AML-193 (cell line): ENCODE results near the gene TEX48.

Experiments used
- DNase-seq, 2 experiments: peaks; one replicate each; lab custom pipeline; 2025; lab: John Stamatoyannopoulos, UW

Gene TEX48

DNA sequence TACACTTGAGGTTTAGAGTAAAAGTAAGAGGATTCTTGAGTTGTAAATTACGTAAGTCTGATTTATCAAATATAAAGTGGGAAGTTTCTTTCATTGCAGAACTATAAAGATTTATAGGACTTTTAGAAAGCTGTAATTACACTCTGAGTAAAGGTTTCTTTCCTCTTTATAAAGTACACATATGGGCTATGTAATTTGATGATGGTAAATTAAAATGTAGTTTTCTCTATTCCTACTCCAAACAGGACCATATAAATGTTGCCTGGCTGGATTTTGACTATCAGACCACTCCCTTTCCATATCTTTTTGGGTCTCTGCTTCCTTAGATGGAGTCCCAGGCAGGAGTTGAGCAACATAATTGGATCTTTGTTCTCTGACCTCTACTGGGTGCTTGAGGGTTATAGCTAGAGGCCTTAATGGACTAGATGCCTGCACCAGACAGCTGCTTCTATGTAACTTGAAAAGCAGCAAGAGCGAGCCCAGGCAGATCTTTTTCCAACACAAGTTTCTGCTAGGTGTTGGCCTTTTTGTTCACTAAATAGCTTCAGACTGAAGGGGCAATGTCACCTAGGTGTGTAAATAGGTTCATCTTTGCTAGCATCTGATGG, 11.4 kb upstream of the TEX48 start:
- DNase-seq: no peak

DNA sequence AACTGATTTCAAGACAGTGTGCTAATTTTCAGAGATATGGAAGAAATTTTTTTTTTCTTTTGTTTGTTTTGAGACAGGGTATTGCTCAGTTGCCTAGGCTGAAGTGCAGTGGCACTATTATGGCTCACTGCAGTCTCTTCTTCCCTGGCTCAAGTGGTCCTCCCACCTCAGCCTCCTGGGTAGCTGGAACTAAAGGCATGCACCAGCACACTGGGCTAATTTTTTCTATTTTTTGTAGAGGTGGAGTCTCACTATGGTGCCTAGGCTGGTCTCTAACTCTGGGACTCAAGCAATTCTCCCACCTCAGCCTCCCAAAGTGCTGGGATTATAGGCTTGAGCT, 9.9 kb upstream of the TEX48 start:
- no peak for DNase-seq

DNA sequence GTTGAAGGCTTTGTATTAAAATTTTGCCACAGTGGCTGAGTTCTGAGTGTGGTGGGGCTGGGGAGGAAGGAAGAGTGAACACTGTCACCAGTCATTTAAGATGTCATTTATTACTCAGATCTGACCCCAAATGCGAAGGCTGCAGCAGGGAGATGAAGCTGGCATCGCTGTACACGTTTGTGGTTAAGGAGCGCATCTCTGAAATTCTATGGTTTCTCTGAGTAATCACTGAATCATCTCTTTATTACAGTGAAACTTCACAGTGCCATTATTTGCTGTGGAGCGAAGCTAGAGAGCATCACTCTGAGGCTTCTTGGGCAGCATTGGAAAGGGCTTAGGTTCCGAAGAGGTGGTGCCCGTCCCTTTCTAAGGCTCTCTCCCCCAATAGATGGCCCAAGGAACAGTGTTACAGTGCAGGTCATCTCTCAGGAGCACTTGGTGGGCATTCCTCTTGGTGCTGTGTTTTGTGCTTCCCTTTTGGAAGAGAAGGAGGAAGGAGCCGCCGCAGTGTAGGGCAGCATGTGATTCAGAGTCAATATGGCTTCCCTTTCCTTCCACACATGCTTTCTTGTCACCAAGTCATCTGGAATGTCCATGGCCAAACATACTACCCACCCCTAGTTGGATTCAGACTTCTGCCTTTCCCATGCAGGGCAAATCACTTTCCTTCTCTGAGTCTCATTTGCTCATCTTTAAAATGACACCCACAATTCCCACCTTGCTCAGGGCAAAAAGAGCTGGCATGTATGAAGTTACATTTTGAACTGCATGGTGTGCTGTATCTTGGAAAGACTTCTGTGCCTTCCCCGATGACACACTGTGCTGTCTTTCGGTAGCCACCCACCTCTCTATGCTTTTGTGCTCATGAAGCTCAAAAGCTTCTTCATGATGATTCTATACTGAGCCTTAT, 9.3 kb upstream of the TEX48 start:
- no peak for DNase-seq

DNA sequence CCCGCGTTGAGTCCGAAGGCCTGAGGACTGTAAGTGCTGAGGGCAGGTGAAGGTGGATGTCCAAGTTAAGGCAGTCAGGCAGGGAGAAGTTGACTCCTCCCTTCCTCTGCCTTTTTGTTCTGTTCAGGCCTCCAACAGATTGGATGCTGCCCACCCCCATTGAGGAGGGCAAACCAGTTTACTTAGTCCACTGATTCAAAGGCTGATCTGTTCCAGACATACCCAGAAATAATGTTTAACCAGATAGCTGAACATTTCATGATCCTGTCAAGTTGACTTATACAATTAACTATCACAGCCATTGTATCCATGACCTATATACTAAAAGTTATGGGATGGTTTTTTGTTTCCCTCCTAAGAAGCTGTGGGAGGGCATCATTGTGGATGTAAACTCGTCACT, 8.3 kb upstream of the TEX48 start:
- DNase-seq: no peak

DNA sequence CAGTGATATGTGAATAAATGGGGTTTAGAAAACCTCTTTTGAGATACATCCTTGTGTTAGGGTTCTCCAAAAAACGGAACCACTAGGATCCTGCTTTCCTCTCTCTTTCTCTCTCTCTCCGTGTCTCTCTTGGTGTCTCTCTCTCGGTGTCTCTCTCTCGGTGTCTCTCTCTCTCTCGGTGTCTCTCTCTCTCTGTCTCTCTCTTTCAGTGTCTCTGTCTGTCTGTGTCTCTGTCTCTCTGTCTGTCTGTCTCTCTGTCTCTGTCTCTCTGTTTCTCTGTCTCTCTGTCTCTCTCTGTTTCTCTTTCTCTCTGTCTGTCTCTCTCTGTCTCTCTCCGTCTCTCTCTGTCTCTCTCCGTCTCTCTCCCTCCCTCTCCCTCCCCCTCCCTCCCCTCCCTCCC, 7.8 kb upstream of the TEX48 start:
- DNase-seq: no peak

DNA sequence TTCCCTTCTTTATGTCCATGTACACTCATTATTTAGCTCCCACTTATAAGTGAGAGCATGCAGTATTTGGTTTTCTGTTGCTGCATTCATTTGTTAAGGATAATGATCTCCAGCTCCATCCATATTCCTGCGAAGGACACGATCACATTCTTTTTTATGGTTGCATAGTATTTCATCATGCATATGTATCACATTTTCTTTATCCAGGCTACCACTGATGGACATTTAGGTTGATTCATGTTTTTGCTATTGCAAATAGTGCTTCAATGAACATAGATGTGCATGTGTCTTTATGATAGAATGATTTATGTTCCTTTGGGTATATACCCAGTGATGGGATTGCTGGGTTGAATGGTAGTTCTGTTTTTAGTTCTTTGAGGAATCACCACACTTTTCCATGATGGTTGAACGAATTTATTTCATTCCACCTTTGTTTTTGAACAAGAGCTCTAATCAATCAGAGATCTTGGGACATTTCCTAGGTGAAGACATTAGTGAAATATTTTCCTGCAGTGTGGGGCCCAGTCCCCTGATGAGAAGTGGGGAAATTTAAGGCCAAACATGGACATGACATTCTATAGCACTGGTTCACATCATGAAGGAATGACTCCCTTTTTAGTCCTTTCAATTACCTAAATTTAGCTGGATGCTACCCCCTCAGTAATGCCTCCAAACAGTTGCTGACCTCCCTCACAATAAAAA, 7.1 kb upstream of the TEX48 start:
- DNase-seq: no peak

DNA sequence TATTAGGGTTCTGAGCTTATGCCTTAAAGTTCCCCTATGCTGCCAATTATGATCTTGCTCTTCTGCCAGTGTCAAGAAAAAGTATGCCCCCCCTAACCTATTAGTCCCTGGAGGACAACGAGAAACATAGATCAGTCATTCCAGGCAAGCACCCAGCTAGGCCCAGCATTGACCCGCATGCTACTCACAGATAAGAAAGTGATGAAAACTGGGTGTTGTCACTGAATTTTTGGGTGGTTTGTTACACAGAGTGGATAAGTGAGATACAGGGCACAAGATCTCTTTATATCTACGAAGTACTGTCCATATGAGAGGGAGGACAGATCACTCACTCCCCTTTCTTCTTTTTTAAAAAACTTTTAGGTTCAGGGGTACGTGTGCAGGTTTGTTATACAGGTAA, 6.4 kb upstream of the TEX48 start:
- DNase-seq: no peak

DNA sequence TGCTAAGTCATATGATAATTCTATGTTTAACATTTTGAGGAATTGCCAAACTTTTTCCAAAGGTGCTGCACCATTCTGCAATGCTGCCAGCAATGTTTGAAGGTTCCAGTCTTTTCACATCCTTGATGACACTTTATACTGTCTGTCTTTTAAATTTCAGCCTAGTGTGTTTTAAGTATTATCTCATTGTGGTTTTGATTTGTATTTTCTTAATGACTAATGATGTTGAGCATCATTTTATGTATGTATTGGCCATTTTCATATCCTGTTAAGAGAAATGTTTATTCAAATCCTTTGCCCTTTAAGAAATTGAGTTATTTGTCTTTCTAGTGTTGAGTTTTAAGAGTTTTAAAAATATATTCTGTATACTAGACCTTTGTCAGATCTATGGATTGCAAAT, 5.0 kb upstream of the TEX48 start:
- DNase-seq: no peak

DNA sequence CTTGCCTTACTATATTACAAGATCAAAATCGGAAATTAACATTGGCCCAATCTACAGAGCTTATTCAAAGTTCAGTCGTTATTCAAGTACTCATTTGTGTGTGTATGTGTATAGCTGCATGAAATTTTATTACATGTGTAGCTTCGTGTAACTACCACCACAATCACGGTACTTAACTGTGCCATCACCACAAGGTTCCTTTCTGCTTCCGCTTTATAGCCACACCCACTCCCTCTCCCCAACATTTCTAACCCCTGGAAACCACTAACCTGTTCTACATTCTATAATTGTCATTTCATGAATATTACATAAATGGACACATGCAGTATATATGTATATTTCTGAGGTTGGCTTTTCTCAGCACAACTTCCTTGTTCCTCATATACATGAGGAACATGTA, 4.0 kb upstream of the TEX48 start:
- no peak for DNase-seq

DNA sequence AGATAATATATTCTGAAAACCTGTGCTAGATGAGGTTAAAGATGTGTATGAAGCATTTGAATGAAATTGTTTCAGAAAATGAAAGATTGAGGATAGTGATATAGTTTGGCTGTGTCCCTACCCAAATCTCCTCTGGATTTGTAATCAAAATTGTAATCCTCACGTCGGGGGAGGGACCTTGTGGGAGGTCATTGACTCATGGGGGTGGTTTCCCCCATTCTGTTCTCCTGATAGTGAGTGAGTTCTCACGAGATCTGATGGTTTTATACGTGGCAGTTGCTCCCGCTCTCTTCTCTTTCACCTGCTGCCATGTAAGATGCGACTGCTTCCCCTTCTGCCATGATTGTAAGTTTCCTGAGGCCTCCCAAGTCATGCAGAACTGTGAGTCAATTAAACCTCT, 2.0 kb upstream of the TEX48 start:
- DNase-seq: no peak

DNA sequence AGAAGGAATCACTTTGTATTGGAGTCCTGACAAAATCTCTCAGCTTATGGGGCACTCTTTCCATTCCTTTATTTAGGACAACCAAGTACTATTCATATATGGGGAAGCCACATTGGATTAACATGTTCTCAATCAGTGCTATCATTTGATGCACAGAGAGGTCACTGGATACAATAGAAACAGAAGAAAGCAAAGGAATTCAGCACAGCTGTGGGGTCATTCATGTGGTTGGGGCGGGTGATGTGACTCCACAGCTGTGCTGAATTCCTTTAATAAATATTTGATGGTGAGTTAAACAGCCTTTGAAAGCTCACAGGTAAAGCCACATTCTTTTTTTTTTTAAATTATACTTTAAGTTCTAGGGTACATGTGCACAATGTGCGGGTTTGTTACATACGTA, 854 bp upstream of the TEX48 start:
- DNase-seq: no peak

DNA sequence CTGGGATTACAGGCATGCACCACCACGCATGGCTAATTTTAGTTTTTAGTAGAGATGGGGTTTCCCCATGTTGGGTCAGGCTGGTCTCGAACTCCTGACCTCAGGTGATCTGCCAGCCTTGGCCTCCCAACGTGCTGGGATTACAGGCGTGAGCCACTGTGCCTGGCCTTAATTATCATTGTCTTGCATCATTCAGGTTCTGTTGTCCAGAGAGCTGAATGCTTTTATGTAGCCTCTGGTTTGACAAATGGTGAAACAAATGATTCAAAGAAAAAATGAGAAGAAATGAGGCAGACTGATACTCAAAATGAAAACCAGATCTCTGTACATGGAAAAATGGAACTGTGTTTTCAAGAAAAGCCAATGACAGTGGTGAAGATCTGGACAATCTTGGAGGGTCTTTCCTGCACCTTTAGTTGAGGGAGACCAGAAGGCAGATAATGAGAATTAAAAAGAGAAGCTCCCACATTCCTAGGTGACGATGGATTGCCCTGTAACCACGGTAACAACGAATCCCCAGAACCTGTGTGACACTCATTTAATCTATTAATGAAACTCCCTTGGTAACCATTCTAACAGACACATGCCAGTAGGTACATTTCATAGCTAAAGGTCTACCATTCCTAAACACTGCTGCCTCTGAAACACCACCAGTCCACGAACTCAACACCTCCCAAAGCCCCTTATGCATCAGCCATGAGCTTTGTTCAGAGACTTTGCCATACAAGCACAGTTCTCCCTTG, 1.6 kb downstream of the TEX48 start:
- DNase-seq: no peak

DNA sequence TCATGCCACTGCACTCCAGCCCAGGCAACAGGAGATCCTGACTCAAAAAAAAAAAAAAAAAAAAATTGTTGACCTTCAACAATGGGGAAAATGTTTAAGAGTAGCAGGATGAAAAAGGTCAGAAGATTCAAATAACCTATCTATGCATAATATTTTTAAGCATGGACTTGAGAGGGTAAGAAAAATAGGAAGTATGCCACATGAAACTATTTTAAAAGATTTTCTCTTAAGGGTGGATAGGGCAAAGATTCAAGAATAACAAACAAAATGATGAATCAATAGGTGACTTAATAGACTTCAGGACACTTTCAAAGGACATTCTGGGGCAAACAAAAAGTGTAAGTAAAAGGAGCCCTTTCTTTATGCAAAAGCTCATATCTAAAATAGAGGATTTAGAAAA, 3.2 kb downstream of the TEX48 start:
- DNase-seq: no peak

DNA sequence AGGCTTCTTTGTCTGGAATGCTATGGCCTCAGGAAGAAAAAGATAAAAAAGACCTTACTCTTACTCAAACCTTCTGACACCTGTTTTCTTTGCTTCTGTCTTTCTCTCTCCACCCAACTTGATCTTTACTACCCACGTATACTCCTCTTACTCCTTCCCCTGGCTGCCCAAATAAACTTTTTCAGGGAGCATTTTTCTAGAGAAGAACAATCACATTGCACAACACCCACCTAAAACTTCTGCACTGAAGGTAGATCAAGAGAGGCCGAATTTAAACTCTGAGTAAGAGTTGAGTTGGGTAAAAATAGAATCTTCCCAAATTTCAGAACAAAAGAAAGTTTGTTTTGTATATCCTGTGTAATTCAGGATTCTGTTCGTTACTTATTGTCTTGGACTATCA, 3.9 kb downstream of the TEX48 start:
- DNase-seq: no peak

DNA sequence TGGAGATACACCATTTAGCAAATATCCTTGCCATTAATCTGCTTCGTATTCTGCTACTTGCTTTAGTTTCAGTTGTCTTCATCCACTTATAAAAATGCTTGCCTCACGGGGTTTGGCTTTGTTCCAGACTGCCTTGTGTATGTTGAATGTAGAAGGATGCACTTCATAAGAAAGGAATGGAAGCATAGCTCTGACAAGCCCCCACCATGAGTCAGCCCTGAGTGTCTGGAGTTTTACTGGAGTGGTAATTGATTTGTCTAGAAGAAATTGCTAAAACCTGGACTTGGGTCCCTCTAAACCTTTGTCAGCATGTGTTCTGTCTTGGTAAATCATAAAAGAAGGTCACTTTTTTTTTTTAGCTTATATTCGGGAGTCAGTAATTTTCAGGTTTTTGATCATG, 4.6 kb downstream of the TEX48 start:
- no peak for DNase-seq

DNA sequence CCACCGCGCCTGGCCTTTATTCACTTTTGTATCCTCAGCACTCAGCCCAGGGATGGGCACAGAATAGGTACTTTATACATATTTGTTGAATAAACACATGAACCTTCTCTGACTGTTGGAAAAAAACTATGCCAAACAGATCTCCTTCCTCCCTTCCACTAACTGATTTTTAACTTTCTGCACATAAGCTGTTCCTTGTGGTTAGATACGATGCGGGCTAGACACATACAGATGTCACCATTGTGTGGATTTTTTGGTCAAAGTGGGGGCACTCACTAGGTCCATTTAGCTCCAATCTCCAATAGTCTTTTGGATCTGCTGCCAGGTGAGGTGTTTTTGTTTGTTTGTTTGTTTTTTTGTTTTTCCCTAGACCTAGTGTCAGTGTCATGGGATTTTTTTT, 5.1 kb downstream of the TEX48 start:
- no peak for DNase-seq

DNA sequence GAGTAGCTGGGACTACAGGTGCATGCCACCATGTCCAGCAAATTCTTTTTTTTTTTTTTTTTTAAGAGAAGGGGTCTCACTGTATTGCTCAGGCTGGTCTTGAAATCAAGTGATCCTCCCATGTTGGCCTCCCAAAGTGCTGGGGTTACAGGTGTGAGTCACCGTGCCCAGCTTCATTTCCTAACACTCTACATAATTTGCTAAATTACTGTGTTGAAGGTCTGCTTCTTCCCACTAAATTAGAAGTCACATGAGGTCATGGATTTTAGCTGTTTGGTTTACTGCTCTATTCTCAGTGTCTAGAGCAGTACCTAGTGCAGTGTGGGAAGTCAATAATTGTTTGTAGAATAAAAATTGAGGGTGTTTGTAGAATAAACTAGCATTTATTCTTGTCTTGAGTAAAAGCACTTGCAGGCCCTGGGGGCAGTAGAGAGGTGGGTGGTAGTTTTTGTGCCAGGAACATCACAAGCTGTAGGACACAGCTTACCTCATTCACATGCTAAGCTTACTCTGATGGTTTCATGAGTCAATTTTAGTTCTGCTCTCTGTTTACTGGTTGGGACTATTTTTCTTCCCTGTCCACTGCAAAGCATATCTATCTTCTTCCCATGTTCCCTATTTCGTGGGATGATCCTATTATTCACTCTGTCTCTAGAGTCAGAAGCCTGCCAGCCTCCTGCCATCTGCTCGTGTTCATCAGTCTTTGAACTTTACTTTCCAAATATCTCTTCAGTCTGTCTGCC, 7.0 kb downstream of the TEX48 start:
- DNase-seq: no peak

DNA sequence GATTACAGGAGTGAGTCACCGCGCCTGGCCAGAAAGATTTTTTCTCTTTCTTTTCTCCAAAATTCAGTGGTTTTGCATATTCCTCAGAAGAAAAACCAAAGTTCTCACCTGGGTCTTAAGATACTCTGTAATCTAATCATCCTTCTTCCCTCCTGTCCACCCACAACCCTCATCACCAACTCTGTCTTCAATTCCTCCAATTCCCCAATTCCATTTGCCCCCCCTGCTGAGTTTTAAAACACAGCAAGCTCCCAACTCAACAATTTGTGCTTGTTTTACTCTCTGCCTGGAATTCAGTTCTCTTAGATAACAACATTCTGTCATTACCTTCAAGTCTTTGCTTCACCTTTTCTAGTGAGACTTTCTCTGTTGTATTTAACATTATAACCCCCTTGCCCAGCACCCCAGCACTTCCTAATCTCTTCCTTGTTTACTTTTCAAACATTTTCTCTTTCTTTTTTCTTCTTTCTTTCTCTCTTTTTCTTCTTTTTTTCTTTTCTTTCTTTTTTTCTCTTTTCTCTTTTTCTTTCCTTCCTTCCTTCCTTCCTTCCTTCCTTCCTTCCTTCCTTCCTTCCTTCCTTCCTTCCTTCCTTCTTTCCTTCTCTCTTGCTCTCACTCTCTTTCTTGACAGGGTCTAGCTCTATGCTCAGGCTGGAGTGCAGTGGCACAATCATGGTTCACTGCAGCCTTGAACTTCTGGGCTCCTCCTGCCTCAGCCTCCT, 7.8 kb downstream of the TEX48 start:
- no peak for DNase-seq

DNA sequence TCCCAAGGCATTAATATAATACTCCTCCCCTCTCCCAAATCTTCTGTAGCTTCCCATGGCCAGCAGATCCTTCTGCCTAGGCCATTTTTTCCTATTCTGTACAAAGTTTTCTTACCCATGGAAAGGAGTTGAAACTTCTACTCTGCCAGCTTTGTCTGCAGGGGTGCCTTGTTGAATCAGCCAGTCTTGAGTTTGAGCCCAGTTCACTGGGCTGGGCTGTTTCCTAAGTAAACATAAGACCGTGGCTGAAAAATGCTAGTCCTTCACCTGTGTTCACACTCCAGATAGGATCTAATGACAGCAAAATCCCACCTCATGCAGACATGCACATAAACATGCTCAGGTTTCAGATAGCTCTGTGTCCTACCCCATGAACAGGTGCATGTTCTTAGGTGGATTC, 10.4 kb downstream of the TEX48 start:
- DNase-seq: no peak

DNA sequence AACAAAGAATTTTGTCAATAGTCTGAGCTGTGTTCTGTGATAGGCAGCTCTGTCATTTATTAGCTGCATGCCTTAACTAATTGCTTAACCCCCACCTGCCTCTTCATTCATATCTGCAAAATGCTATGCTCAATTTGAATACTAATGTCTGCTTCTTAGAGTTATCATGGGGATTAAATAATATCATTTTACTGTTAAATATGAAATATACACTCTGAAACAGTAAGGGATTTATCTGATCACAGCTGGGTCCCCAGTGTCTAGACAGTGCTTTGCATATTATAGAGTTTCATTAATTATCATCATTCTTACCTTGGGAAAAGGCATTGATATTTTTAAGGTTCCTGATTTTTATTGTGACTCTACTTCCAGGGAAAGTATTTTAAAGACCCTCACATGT, 12.0 kb downstream of the TEX48 start:
- DNase-seq: no peak

DNA sequence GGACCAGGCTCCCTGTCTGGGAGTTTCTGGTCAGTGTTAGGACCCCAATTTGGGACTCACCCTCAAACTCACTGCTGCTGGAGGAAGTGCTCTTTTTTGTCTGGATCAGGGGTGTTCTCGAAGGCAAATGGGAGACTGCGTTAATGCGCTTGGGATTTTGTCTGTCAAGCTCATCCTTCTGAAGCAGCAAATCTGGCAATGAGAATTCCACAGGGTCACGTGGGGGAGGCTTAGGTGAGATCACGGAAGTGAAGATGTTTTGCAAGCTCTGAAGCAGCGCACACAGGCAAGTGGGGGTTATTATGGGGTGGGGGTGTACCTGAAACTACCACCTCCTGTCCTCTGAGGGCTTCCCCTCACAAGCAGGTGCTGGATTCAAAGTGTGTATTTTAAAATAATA, 13.8 kb downstream of the TEX48 start:
- no peak for DNase-seq
